K562 (cell line): ENCODE results near the gene GSS. TPM values are rescaled to one million over a fixed set of nuclear protein-coding genes. Genes with fewer than 3 reads are reported as not detected.

Source experiments
- CREB3L1 ChIP-seq: fragments of 450-650 bp; IDR thresholded peaks from 2 replicates; pipeline ENCODE4 v1.6.1; 2014; ENCODE audit warnings: low read depth, mild to moderate bottlenecking, moderate library complexity, borderline replicate concordance
- FOXJ2 ChIP-seq: fragments of 200-800 bp; sonication (Bioruptor generic); IDR thresholded peaks from 2 replicates; pipeline ENCODE4 v1.6.1; 2016; ENCODE audit warnings: missing genetic modification characterization, missing compliant biosample characterization
- FUS ChIP-seq: fragments of 200-400 bp; formaldehyde crosslinking; optimal IDR thresholded peaks from 2 replicates; pipeline ENCODE3; 2017; ENCODE audit warnings: low read depth, low read length
- JUNB ChIP-seq: fragments of 450-650 bp; formaldehyde crosslinking; conservative IDR thresholded peaks from 2 replicates; pipeline ENCODE4 v1.4.0; 2020; ENCODE audit warnings: mild to moderate bottlenecking
- NR0B1 ChIP-seq: fragments of 450-650 bp; IDR thresholded peaks from one replicate; pipeline ENCODE4 v1.6.1; 2018; ENCODE audit warnings: mild to moderate bottlenecking, moderate library complexity; ENCODE audit not compliant: partially characterized antibody
- PHB2 ChIP-seq: fragments of 450-650 bp; IDR thresholded peaks from 2 replicates; pipeline ENCODE4 v1.6.1; 2017; ENCODE audit warnings: low read depth
- POLR2AphosphoS5 ChIP-seq: IDR thresholded peaks from 2 replicates; pipeline ENCODE4 v1.6.1; 2011; ENCODE audit warnings: mild to moderate bottlenecking, low read depth, low read length, moderate library complexity; ENCODE audit not compliant: control insufficient read depth, insufficient read depth
- RBM17 ChIP-seq: fragments of 200-400 bp; formaldehyde crosslinking; IDR thresholded peaks from 2 replicates; pipeline ENCODE4 v1.6.1; 2017; ENCODE audit warnings: low read depth, mild to moderate bottlenecking, low read length, borderline replicate concordance
- SFPQ ChIP-seq: fragments of 200-400 bp; formaldehyde crosslinking; IDR thresholded peaks from 2 replicates; pipeline ENCODE4 v1.6.1; 2017; ENCODE audit warnings: mild to moderate bottlenecking, low read depth, low read length, moderate library complexity
- SMARCA4 ChIP-seq: fragments of 450-650 bp; IDR thresholded peaks from 2 replicates; pipeline ENCODE4 v1.6.1; 2016
- ZC3H11A ChIP-seq: IDR thresholded peaks from 2 replicates; pipeline ENCODE4 v1.6.1; 2012; ENCODE audit warnings: low read depth, low read length, improper control_type of control experiment
- ZFP30 ChIP-seq: fragments of 250-450 bp; sonication (Bioruptor Pico); IDR thresholded peaks from 2 replicates; pipeline ENCODE4 v1.8.0; 2022; ENCODE audit warnings: moderate library complexity, mild to moderate bottlenecking, inconsistent platforms, borderline replicate concordance
- ZFX ChIP-seq: sonication (generic); formaldehyde crosslinking; IDR thresholded peaks from 2 replicates; pipeline ENCODE4 v1.8.0; 2022; ENCODE audit warnings: mild to moderate bottlenecking, missing genetic modification reagents, moderate library complexity
- ZNF12 ChIP-seq: sonication (generic); formaldehyde crosslinking; IDR thresholded peaks from 2 replicates; pipeline ENCODE4 v1.4.0; 2020; ENCODE audit warnings: mild to moderate bottlenecking, missing genetic modification reagents
- ZNF518B ChIP-seq: fragments of 250-450 bp; sonication (Bioruptor Pico); IDR thresholded peaks from 2 replicates; pipeline ENCODE4 v1.5.0; 2021; ENCODE audit warnings: mild to moderate bottlenecking, moderate library complexity
- ZNF592 ChIP-seq: fragments of 450-650 bp; IDR thresholded peaks from 2 replicates; pipeline ENCODE4 v1.6.1; 2017; ENCODE audit warnings: antibody characterized with exemption, mild to moderate bottlenecking
- polyA plus RNA-seq, 8 experiments: library from polyadenylated mRNA; depleted of rRNA in 4 of 8; stranded (reverse) in 5 of 8; unstranded in 3 of 8; fragments of >200 nt; fragmentation: Nextera tagmentation in 2 of 8; fragmentation: Illumina TruSeq in 1 of 8; extraction: Ambion mirVana in 2 of 8; extraction: Trizol in 1 of 8; gene quantifications; 2 replicates each; pipeline versions ENCODE4 v1.2.1 to v1.2.3, GENCODE V29; 2011 to 2014; ENCODE audit warnings: inconsistent platforms in 1 of 8, missing spikeins in 1 of 8
- total RNA-seq, 7 experiments: library from RNA; depleted of rRNA in 6 of 7; stranded (reverse); fragments of >200 nt in 6 of 7; fragmentation: Illumina TruSeq in 2 of 7; extraction: Trizol in 2 of 7; gene quantifications; 2 replicates each; pipeline versions ENCODE4 v1.2.1 to v1.2.3, GENCODE V29; 2011 to 2021; ENCODE audit warnings: low replicate concordance in 1 of 7

GSS gene
- total and polyA plus RNA-seq, 9 of the 15 experiments (the other 6 are each of a cell fraction or from before 2014, with no cell fraction given): 18.4 to 165 (median 89.4) TPM

GRCh38 chr20:34888468-34888867 is 67.1 kb downstream of the GSS start (continued):
- no peak for TF ChIP-seq NR0B1
- 0 out of 2 replicates have a peak, but pooled peaks have one; percentile 28 for TF ChIP-seq POLR2AphosphoS5
- peak; percentile 63; the same call in 1 of the 2 replicates for TF ChIP-seq PHB2
- peak; percentile 95 for TF ChIP-seq SMARCA4
- no peak for TF ChIP-seq ZNF12 (CRISPR knock-in tag)
- TF ChIP-seq FUS: no peak
- TF ChIP-seq JUNB (CRISPR knock-in tag): no peak
- TF ChIP-seq RBM17: no peak
- no peak for TF ChIP-seq SFPQ
- no peak for TF ChIP-seq ZFP30 (CRISPR knock-in tag)
- peak; percentile 75; the same call in 1 of the 2 replicates for TF ChIP-seq CREB3L1
- no peak for TF ChIP-seq ZC3H11A
- TF ChIP-seq ZNF592: peak; percentile 53
- no peak for TF ChIP-seq ZNF518B
- TF ChIP-seq FOXJ2 (tag): no peak
- no peak for TF ChIP-seq ZFX (CRISPR knock-in tag)
